Dedifferentiated amniotic fluid mesenchymal stem cell (primary cell): ENCODE measurements around the gene KLHL36.
"Not testable (repeated sequence)": the region's sequence is repeated elsewhere in the genome, so short reads cannot be mapped to it uniquely, and the experiment has no call there.

ENCODE experiments used
- DNase-seq: peaks from one replicate; pipeline ENCODE4 v3.0.0-alpha.2; 2016; ENCODE audit errors: extremely low spot score

KLHL36 gene

GRCh38 chr16:84616515-84616914 lies 31.8 kb upstream of the KLHL36 start:
- DNase-seq: no peak

- DNase-seq: no peak
Measured at GRCh38 chr16:84617041-84617790, 31.1 kb upstream of the KLHL36 start.

- DNase-seq: peak; percentile 96
Measured at GRCh38 chr16:84617791-84618580, 30.3 kb upstream of the KLHL36 start, which contains the start of gene COTL1. COTL1 (minus strand) TSS chr16:84618078; CDS start chr16:84617914, 164 bp downstream.

GRCh38 chr16:84618581-84619460 lies 29.5 kb upstream of the KLHL36 start:
- DNase-seq: peak; percentile 86

- not testable (repeated sequence) for DNase-seq
Measured at GRCh38 chr16:84620913-84621312, 27.4 kb upstream of the KLHL36 start.

- no peak for DNase-seq
Measured at GRCh38 chr16:84625556-84625955, 22.8 kb upstream of the KLHL36 start.

GRCh38 chr16:84628226-84628731 lies 20.0 kb upstream of the KLHL36 start:
- no peak for DNase-seq

GRCh38 chr16:84629580-84629979 lies 18.7 kb upstream of the KLHL36 start:
- DNase-seq: no peak

- DNase-seq: no peak
Measured at GRCh38 chr16:84630009-84630408, 18.3 kb upstream of the KLHL36 start.

GRCh38 chr16:84630446-84631152 lies 17.7 kb upstream of the KLHL36 start:
- no peak for DNase-seq

- DNase-seq: no peak
Measured at GRCh38 chr16:84631153-84631466, 17.2 kb upstream of the KLHL36 start.

- DNase-seq: no peak
Measured at GRCh38 chr16:84631886-84632285, 16.4 kb upstream of the KLHL36 start.

- DNase-seq: not testable (repeated sequence)
Measured at GRCh38 chr16:84632862-84633261, 15.4 kb upstream of the KLHL36 start.

- no peak for DNase-seq
Measured at GRCh38 chr16:84633622-84634021, 14.7 kb upstream of the KLHL36 start.

- no peak for DNase-seq
Measured at GRCh38 chr16:84635702-84636101, 12.6 kb upstream of the KLHL36 start.

GRCh38 chr16:84637709-84638108 lies 10.6 kb upstream of the KLHL36 start:
- no peak for DNase-seq

GRCh38 chr16:84638231-84638806 lies 10.0 kb upstream of the KLHL36 start:
- no peak for DNase-seq

GRCh38 chr16:84640145-84640544 lies 8.2 kb upstream of the KLHL36 start:
- DNase-seq: no peak

GRCh38 chr16:84641643-84642358 lies 6.5 kb upstream of the KLHL36 start:
- DNase-seq: no peak

- DNase-seq: peak; percentile 87
Measured at GRCh38 chr16:84643180-84643583, 5.1 kb upstream of the KLHL36 start.
